HG02678 (cell line): Measurements from ENCODE around the gene PRDM5.

Experiments
- ATAC-seq: cut with Tn5 transposase; IDR thresholded peaks from one replicate; pipeline ENCODE4 v1.9.1; 2021; ENCODE audit warnings: mild to moderate bottlenecking, moderate library complexity; ENCODE audit not compliant: unreplicated experiment

Gene PRDM5

DNA sequence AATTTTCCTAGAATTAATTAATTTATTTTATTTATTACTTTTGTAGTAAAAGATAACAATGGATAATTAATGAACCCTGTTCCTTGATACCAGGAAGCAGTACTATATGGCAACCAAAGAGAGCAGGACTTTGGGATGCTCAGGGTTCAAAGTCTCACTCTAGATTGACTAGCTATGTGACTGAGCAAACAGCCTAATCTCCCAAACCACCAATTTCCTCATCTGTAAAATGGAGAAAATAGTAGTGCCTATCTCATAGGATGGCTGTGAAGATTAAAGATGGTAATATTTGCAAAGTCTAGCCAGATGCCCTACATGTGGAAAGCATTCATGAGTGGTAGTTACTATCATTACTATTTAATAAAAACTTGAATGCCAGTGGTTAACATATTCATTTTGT, 97.6 kb downstream of the PRDM5 start:
- no peak for ATAC-seq

DNA sequence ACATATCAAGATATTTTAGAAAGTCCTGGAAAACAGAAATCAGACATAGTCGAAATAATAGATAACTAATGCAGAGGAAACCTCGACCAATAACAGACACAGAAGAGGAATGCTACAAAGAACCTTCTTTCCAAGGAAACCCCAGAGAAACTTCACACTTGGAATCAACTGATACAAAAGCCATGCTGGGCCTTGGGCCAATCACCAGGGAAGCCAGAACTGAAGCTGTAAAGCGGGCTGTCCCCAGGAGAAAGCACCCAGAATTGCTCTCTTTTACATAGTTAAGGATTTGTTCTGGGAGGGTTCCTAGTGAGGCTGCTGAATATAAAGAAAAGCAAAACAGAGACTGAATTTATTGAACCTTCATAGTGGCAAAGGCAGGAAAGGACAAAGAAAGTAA, 100.5 kb downstream of the PRDM5 start:
- no peak for ATAC-seq

DNA sequence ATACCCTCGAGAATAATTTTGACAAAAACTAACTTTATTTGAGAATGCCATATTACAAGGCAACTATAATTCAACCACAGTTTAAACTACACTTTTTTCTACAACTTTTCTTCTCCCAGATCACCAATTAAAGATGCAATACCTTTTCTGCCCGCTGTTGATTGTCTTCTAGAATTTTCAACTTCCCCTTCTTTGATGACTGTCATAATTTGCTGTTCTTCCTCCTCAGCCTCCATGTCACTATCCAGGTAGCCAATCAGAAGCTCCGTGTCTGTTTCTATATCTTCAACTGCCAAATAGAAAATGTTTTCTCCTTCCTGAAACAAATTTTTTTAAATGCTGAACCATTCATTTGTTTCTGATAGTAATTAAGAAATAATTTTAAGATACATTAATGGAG, 101.5 kb downstream of the PRDM5 start:
- no peak for ATAC-seq

DNA sequence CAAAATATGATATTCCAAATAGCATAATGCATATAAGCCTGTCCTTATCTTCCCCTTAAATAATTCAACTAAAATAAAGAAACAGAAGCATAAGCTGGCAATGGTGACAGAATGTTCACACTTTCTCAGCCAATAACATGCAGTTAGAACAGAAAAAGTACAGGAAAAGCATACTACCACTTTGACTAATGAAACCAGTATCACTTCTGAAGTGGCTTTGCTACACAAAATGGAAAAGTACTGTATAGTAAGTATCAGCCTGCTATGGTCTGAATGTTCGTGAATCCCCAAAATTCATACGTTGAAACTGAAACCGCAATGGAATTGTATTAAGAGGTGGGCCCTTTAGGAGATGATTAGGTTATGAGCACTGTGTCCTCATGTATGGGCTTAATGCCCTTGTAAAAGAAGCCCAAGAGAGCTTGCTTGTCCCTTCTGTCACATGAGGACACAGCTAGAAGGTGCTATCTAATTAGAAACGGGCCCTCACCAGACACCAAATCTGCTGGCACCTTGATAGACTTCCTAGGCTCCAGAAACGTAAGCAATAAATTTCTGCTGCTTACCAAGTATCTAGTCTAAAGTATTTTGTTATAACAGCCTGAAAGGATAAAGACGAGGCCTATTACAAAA, 102.6 kb downstream of the PRDM5 start:
- peak; percentile 39 for ATAC-seq

DNA sequence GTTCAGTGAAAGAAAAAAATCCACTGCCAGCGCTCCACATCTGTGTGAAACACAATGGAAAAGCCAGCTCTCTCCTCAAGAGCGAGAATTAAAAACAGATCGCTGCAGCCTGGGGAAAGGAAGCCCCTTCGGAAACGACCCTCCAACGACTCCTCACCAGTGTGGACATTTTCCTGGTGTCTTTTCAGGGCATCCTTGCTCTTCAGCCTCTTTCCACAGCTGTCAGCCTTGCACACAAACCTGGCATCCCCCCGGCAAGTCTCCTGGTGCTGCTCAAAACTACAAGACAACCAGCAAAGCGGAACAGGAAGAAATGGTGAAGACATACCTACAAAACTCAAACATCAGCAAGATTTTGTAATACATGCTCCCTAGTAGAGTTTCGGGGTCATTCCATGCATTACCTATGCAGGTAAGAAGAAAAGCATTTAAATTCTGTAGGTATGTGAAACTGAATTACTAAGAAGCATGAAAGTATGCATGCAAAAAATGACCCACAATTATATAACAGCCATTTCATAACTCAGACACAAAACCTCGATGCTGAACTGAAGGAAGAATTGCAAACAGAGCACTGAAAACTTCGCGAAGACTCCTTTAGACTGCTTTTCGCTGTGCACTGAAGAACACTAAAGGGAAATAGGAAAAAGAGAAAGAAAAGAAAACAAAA, 106.1 kb downstream of the PRDM5 start:
- no peak for ATAC-seq

DNA sequence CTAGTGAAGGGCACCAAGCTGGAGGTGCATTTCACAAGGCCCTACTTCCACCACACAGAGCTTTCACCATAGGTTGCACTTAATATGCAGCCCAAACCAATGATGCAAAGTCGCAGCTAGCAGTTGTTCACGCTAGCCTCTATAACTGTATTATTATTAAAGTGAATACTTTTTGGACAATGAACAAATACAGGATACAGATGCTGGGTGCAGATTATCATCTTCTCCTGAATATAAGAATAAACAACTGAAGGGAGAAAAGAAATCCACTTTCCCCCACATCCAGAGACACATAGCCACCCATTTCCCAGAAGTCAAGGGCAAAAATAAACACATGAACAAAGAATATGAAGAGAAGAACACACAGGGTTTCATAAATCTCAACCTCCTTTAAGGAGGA, 107.2 kb downstream of the PRDM5 start:
- ATAC-seq = no peak

DNA sequence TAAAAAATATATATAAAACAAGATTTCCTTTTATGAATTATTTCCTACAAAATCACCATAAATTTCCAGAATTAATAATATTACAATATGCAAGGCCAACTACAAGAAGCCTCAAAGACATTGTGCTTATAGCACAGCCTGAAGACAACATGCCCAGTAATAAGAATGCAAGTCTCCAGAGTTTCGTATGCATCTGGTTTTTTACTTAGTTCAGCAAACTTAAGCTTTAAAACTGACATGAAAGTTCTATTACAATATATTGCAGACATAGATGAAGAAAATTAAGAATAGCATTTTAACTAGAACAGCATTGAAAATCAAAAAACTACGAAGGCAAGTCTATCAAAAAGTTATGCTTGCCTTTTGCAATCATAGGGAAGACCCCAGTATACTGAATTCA, 107.6 kb downstream of the PRDM5 start:
- no peak for ATAC-seq

DNA sequence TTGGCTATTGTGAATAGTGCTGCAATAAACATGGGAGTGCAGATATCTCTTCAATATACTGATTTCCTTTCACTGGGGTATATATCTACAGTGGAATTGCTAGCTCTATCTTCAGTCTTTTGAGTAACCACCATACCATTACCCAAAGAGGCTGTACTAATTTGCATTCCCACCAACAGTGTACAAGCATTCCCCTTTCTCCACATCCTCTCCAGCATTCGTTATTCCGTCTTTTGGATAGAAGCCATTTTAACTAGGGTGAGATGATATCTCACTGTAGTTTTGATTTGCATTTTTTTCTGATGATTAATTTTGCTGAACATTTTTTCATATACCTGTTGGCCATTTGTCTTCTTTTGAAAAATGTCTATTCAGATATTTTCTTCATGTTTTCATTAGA, 110.3 kb downstream of the PRDM5 start:
- no peak for ATAC-seq

DNA sequence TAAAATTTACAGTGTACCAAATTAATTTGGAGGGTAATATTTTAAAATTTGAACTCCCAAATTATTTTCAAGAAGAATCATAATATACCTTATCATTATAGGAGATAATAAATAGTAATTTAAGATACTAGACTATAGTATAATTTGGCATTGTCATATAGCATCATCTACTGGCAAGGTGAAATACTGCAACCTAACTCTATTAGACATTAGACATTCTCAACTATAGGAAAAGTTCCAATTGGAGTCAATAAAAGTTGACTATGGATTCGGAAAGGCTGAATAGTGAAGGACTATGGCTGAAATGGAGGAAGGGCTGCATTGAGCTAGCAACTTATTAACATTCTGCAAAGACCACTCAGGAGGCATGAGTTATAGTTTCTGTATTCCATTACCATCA, 113.0 kb downstream of the PRDM5 start:
- ATAC-seq = no peak

DNA sequence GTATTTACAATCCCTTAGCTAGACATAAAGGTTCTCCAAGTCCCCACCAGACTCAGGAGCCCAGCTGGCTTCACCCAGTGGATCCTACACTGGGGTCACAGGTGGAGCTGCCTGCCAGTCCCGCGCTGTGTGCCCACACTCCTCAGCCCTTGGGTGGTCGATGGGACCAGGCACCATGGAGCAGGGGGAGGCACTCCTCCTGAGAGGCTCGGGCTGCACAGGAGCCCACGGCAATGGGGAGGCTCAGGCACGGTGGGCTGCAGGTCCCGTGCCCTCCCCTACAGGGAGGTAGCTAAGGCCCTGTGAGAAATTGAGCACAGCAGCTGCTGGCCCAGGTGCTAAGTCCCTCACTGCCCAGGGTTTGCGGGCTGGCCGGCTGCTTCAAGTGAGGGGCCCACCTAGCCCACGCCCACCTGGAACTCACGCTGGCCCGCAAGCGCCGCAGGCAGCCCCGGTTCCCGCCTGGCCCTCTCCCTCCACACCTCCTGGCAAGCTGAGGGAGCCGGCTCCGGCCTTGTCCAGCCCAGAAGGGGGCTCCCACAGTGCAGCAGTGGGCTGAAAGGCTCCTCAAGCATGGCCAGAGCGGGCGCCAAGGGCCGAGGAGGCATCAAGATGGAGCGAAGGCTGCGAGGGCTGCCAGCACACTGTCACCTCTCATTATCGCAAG, 113.9 kb downstream of the PRDM5 start:
- no peak for ATAC-seq

DNA sequence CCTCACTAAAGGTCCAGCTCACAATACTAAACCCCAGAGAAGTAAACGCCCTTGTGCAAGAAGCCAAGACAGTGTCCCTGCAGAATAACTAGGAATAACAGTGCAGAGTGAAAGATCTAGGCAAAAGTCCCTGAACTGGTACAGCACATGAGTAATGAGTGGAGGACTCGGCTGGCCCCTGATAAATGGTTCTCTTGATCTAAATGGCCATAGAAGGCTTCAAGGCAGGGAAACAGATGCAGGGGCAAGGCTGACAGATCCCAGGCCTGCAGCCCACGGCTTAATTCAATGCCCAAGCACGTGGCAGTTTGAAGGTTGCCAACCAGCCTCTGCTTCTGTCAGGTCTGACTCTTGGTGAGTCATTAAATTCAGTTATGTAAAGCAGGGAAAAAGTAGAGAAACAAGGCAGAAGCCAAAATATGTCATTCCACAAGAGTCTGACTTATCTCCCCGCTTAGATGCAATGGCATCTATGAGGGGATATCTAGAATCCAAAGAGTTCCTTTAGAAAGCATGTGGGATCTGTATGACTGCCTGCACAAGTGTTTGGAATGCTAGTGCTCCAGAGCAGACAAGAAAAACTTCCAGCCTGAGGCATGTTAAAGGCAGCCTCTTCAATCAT, 121.3 kb downstream of the PRDM5 start:
- ATAC-seq = no peak

DNA sequence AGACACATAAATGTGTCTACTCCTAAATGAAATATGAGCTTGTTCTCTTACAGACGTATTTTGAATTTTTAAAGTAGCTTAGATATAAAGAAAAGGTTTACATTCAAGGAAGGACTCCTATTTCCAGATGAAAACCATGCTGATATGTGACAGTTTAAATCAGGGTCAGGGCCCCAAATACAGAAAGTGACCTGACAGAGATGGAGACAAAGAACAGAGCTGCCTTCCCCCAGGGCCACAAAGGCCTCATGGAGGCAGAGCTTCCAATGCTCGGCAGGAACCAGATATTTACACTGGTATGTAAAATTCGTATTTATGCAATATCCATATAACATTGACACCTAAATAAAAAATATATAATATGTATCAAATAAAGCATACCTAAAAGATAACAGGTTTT, 124.0 kb downstream of the PRDM5 start:
- no peak for ATAC-seq

DNA sequence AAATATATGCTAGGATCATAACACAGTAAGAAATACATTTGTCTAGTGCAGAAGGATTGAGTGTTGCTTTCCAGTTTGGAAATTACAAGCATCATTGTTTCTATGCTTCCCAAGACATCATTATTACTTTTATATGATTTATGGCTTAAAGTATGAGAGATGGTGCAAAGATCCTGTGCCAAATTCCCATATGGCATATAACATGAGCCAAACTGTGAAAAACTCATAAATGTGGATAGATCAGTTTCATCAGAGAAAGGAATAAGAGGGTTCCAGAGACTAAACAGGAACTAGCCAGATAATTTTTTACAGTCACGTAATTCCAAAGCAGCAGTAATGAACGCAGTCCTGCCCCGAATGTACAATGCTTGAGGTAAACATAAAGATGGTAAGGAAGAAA, 126.3 kb downstream of the PRDM5 start:
- no peak for ATAC-seq

DNA sequence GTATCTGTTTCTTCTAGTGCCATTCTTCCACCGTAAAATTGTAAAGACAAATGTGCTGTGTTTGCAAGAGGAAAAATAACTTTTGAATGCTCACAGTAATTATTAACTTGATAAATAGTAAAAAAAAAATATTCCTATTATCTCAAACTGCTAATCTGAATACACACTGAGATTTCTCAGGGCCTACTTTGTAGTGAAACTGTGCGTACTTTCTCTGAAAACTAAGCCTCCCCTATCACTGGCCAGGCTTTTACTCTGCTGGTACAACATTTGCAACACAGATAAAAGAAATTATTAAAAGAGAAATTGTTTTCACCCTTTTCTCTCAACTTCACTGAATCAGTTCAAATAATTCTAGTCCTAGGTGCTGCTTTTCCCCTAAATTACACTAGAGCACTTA, 137.3 kb downstream of the PRDM5 start:
- no peak for ATAC-seq

DNA sequence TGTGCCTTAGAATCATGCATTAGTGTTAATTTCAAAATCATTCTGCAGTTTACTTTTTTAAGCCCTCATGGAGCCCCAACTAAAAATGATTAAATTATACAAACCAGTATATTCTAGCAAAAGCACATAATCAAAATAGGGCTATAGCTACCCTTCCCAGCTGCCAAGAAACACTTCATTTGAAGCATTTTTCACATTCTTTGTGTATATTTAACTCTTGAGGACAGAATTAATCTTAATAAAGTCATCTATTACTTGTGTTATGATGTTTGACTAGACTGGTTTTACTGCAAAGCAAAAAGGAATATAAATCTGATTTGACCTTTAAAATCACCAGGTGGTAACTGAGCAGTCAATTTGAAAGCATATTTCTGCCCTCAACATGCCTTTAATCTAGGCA, 145.1 kb downstream of the PRDM5 start:
- no peak for ATAC-seq

DNA sequence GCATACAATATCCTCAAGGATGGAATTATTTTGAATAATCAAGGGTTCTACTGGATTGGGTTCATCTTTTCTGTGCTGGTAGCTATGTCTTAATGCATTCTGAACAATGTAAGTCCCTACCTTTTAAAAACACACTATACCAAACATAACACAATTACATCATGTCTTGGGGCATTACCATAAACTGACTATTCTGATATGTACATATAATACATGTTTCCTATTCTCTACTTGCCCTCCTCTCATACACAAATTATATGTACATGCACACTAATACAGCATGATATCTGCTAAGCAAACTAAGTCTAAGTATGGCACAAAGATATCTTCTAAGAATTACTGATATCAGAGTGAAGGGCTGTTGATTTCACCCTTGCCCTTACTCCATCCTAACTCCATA, 147.1 kb downstream of the PRDM5 start:
- no peak for ATAC-seq

DNA sequence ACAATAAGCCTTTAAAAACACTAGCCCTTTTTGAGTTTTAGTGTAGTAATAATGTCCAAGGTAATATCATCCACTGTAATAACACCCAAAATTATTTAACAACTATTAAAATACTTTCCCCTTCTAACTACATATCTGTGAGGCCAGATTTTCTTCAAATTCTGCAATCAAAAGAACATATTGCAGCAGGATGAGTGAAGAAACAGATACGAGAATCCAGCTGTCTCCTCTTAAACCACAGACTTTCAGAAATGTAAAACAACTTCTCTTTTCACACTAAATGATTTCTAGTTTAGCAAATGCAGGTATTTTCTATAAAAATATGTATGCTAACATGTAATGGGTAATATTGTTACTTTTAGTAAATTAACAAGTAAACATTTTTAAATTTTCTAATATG, 148.9 kb downstream of the PRDM5 start:
- no peak for ATAC-seq

DNA sequence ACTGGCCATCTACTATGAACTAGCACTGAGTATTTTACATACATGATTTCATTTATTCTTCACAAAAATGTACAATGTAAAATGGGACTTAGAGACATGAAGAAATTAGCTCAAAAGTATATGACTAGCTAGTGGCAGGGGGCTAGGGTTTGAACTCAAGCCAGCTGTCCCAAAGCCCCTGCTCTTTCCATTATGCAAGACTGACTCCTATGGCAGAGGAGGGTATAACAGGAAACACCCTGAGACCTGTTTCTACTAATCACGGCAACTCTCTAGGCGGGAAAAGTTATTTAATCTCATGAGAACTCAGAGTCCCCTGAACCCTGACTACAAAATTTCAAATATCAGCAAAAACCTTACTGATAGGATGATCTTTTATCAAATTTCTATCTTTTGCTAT, 150.6 kb downstream of the PRDM5 start:
- no peak for ATAC-seq

DNA sequence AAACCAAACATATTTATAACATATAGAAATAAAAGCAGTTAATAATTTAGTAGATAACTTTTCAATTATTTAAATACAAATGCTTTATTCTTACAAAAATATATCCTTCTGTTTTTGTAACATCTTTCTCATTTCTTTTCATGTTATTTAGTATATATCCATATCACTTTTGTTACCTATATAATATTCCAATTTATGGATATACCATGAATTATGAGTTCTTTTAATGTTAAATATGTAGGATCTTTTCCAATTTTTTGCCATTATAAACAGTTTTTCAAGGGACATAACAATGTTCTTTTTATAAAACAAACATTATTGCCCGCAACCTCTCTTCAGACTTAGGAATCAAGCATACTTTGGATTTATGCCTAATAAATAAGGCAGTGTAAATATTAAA, 151.6 kb downstream of the PRDM5 start:
- ATAC-seq = no peak

DNA sequence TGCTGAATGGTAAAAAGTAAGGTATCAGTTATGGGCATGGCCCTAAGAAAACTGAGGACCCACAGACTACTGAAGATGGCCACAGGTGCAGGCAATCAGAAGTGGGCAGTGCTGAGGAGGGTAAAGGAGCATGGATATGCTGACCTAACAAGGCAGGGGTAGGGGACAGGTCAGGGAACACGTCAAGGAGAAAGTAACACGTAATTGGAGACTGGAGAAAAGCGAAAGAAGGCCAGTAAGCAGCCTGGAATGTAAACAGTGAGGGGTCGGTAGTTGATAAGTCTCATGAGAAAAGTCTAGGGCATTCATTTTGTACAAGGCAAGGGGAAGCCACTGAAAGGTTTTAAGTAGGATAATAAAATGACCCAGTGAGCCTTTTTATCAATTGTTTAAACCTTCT, 153.3 kb downstream of the PRDM5 start:
- no peak for ATAC-seq

DNA sequence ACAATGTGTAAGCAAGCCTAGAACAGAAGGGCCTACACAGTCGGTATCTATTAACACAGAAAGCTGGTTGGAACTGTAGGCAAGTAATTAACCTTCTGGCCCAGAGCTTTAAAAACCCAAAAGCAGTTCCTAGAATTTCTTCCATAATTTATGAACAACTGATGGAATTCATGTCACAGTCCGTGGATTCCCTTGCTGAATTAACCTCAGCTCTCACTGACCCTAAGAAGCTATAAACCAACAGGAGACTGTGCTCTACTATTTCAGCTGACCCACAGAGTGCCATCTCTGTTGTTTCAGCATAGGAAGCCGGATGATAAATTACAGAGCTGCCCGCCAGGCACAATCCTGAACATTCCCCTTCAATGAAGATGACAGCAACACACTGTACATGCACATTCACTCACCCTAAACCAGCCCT, 157.3 kb downstream of the PRDM5 start:
- ATAC-seq = no peak

DNA sequence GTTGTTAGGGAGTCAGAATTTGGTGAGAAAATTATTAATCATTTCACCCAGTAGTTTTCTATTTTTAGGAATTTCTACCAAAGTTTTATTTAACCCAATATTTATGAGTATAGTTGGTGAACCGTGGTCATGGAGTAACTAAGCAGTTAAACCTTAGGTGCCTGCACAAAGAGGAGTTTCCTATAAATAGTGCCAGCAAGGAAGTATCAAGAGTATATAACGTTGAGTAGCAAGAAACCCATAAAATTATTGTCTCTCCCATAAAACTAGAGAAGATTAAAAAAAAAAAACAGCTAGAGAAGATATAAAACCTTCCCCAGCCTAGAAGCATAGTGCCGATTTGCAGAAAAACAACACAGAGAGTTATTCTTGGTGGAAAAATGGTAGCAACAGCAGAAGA, 158.9 kb downstream of the PRDM5 start:
- ATAC-seq = no peak
